WTC11 (cell line): Measurements from ENCODE around the gene EIF2D. TPM values are rescaled to one million over a fixed set of nuclear protein-coding genes. Genes with fewer than 3 reads are reported as not detected.

Source experiments
- ATAC-seq: fragments of 200-7000 bp; cut with Tn5 transposase; 2 replicates; pipeline ENCODE4 v1.10.0; 2021; ENCODE audit warnings: mild to moderate bottlenecking, moderate library complexity
- CTCF ChIA-PET: fragments of 300-600 bp; sonication (Branson Sonifier 250); formaldehyde crosslinking; loops from one replicate; lab custom pipeline; 2021; ENCODE audit warnings: antibody characterized with exemption; lab: Charles Lee
- POLR2A ChIA-PET: fragments of 350-600 bp; sonication (Branson Sonifier 250); formaldehyde crosslinking; loops from one replicate; lab custom pipeline; 2021; ENCODE audit warnings: antibody characterized with exemption; lab: Charles Lee
- DNase-seq: peaks from one replicate; pipeline ENCODE4 v3.0.0; 2021; ENCODE audit warnings: low spot score
- H3K27ac Mint-ChIP-seq: 2 replicates; pipeline ENCODE4 v1.8.0; 2021; ENCODE audit warnings: mixed read lengths
- H3K27me3 Mint-ChIP-seq: 2 replicates; pipeline ENCODE4 v1.8.0; 2021; ENCODE audit warnings: low read depth, mild to moderate bottlenecking, moderate library complexity, mixed read lengths
- H3K36me3 Mint-ChIP-seq: 2 replicates; pipeline ENCODE4 v1.8.0; 2021; ENCODE audit warnings: mixed read lengths
- H3K4me1 Mint-ChIP-seq: 2 replicates; pipeline ENCODE4 v1.8.0; 2022; ENCODE audit warnings: mixed read lengths
- H3K4me3 Mint-ChIP-seq: 2 replicates; pipeline ENCODE4 v1.8.0; 2021; ENCODE audit warnings: mild to moderate bottlenecking, moderate library complexity, mixed read lengths
- H3K9me3 Mint-ChIP-seq: 2 replicates; pipeline ENCODE4 v1.8.0; 2021; ENCODE audit warnings: mixed read lengths
- AR ChIP-seq: fragments of 250-450 bp; sonication (Bioruptor Pico); IDR thresholded peaks from 2 replicates; pipeline ENCODE4 v1.9.0; 2021; ENCODE audit warnings: mild to moderate bottlenecking
- ATF1 ChIP-seq: sonication (generic); formaldehyde crosslinking; IDR thresholded peaks from 2 replicates; pipeline ENCODE4 v1.8.1; 2023; ENCODE audit warnings: mild to moderate bottlenecking, moderate library complexity, missing genetic modification reagents
- ATF3 ChIP-seq: sonication (generic); formaldehyde crosslinking; conservative IDR thresholded peaks from 2 replicates; pipeline ENCODE4 v1.8.1; 2022; ENCODE audit warnings: mild to moderate bottlenecking, missing genetic modification reagents
- ATF6 ChIP-seq: sonication (generic); formaldehyde crosslinking; IDR thresholded peaks from 2 replicates; pipeline ENCODE4 v1.8.1; 2023; ENCODE audit warnings: mild to moderate bottlenecking, missing genetic modification reagents
- CBFB ChIP-seq: sonication (generic); formaldehyde crosslinking; IDR thresholded peaks from 2 replicates; pipeline ENCODE4 v1.8.1; 2022; ENCODE audit warnings: mild to moderate bottlenecking, low read depth, missing genetic modification reagents
- CREB1 ChIP-seq: sonication (generic); formaldehyde crosslinking; IDR thresholded peaks from 2 replicates; pipeline ENCODE4 v1.8.0; 2023; ENCODE audit warnings: mild to moderate bottlenecking, missing genetic modification reagents
- EMX1 ChIP-seq: fragments of 250-450 bp; sonication (Bioruptor Pico); IDR thresholded peaks from 2 replicates; pipeline ENCODE4 v1.8.0; 2021; ENCODE audit warnings: mild to moderate bottlenecking
- FOXP4 ChIP-seq: sonication (generic); formaldehyde crosslinking; IDR thresholded peaks from 2 replicates; pipeline ENCODE4 v1.8.0; 2022; ENCODE audit warnings: mild to moderate bottlenecking, missing genetic modification reagents
- GRHL2 ChIP-seq: fragments of 250-450 bp; sonication (Bioruptor Pico); IDR thresholded peaks from 2 replicates; pipeline ENCODE4 v1.8.0; 2022; ENCODE audit warnings: mild to moderate bottlenecking, moderate library complexity; ENCODE audit not compliant: insufficient replicate concordance, severe bottlenecking
- GTF2I ChIP-seq: fragments of 250-450 bp; sonication (Bioruptor Pico); conservative IDR thresholded peaks from 2 replicates; pipeline ENCODE4 v1.4.0; 2021; ENCODE audit warnings: mild to moderate bottlenecking
- IRF1 ChIP-seq: sonication (generic); formaldehyde crosslinking; IDR thresholded peaks from 2 replicates; pipeline ENCODE4 v1.8.0; 2023; ENCODE audit warnings: missing genetic modification reagents
- JAZF1 ChIP-seq: fragments of 250-450 bp; sonication (Bioruptor Pico); IDR thresholded peaks from 2 replicates; pipeline ENCODE4 v1.9.0; 2021; ENCODE audit warnings: moderate library complexity, mild to moderate bottlenecking, inconsistent platforms
- KAT7 ChIP-seq: sonication (generic); formaldehyde crosslinking; IDR thresholded peaks from 2 replicates; pipeline ENCODE4 v1.8.1; 2023; ENCODE audit warnings: missing genetic modification reagents, mild to moderate bottlenecking, borderline replicate concordance
- MYBL2 ChIP-seq: sonication (generic); formaldehyde crosslinking; IDR thresholded peaks from 2 replicates; pipeline ENCODE4 v1.8.1; 2023; ENCODE audit warnings: mild to moderate bottlenecking, moderate library complexity, missing genetic modification reagents
- NR1H2 ChIP-seq: sonication (generic); formaldehyde crosslinking; IDR thresholded peaks from 2 replicates; pipeline ENCODE4 v1.9.0; 2021; ENCODE audit warnings: mild to moderate bottlenecking, moderate library complexity, missing genetic modification reagents
- SMAD3 ChIP-seq: sonication (generic); formaldehyde crosslinking; IDR thresholded peaks from 2 replicates; pipeline ENCODE4 v1.8.0; 2022; ENCODE audit warnings: missing genetic modification reagents, mild to moderate bottlenecking, borderline replicate concordance
- SMAD4 ChIP-seq: sonication (generic); formaldehyde crosslinking; IDR thresholded peaks from 2 replicates; pipeline ENCODE4 v1.8.0; 2022; ENCODE audit warnings: mild to moderate bottlenecking, missing genetic modification reagents
- TEAD4 ChIP-seq: sonication (generic); formaldehyde crosslinking; IDR thresholded peaks from 2 replicates; pipeline ENCODE4 v1.8.0; 2022; ENCODE audit warnings: mild to moderate bottlenecking, missing genetic modification reagents
- ZBTB21 ChIP-seq: sonication (generic); formaldehyde crosslinking; IDR thresholded peaks from 2 replicates; pipeline ENCODE4 v1.8.1; 2023; ENCODE audit warnings: mild to moderate bottlenecking, missing genetic modification reagents, borderline replicate concordance
- ZNF121 ChIP-seq: sonication (generic); formaldehyde crosslinking; IDR thresholded peaks from 2 replicates; pipeline ENCODE4 v1.8.0; 2023; ENCODE audit warnings: missing genetic modification reagents
- ZNF317 ChIP-seq: sonication (generic); formaldehyde crosslinking; IDR thresholded peaks from 2 replicates; pipeline ENCODE4 v1.8.1; 2023; ENCODE audit warnings: low read depth, mild to moderate bottlenecking, moderate library complexity, missing genetic modification reagents, borderline replicate concordance
- ZNF396 ChIP-seq: fragments of 250-450 bp; sonication (Bioruptor Pico); IDR thresholded peaks from 2 replicates; pipeline ENCODE4 v1.8.0; 2021; ENCODE audit warnings: mild to moderate bottlenecking, moderate library complexity, borderline replicate concordance
- ZNF423 ChIP-seq: fragments of 250-450 bp; sonication (Bioruptor Pico); IDR thresholded peaks from 2 replicates; pipeline ENCODE4 v2.1.2; 2022; ENCODE audit warnings: mild to moderate bottlenecking, moderate library complexity
- ZNF671 ChIP-seq: fragments of 250-450 bp; sonication (Bioruptor Pico); IDR thresholded peaks from 2 replicates; pipeline ENCODE4 v1.8.0; 2021; ENCODE audit warnings: mild to moderate bottlenecking
- total RNA-seq: library from RNA; stranded (reverse); gene quantifications from 3 replicates; pipeline ENCODE4 v1.2.3, GENCODE V29; 2021

The EIF2D gene
- total RNA-seq, 1 experiment from 2014 or later: 35.7 TPM

- Mint-ChIP-seq H3K36me3 (no peaks in the 10 kb centered on the region), H3K27me3 (no peaks in the 10 kb centered on the region), H3K4me1 (peaks cover 6% of the 10 kb centered on the region; the same call in 1 of the 2 replicates), H3K9me3 (no peaks in the 10 kb centered on the region), H3K27ac (peak overlapping the region; percentile 28; the same call in 1 of the 2 replicates), H3K4me3 (no peak overlapping the region)
- ChIA-PET POLR2A (interaction anchor here (1.0 kb wide), 1 partner anchor 20 kb away, joined by 3 read pairs; no protein-coding TSS in a partner anchor), CTCF (interaction anchor here (0.6 to 1.8 kb wide), 9 partner anchors 8 to 105 kb away, joined by 3 to 13 read pairs (median 4); partner anchors contain the start of gene IKBKE)
- DNase-seq (no peak), ATAC-seq (no peak; the same call in 1 of the 2 replicates)
- TF ChIP-seq SMAD4 (CRISPR knock-in tag) (no peak), EMX1 (CRISPR knock-in tag) (no peak), ZNF121 (CRISPR knock-in tag) (no peak), GTF2I (no peak), JAZF1 (no peak), MYBL2 (CRISPR knock-in tag) (no peak)
Measured at GRCh38 chr1:206575165-206575893, 36.9 kb downstream of the EIF2D start.

- ChIA-PET CTCF (interaction anchor here (1.0 kb wide), 1 partner anchor 28 kb away, joined by 6 read pairs; no protein-coding TSS in a partner anchor), POLR2A (no interaction called here)
- DNase-seq: no peak
- H3K27ac Mint-ChIP-seq: no peak overlapping the region
- no peaks in the 10 kb centered on the region for H3K36me3 Mint-ChIP-seq
- no peak for TF ChIP-seq ZNF671 (CRISPR knock-in tag)
- no peak for TF ChIP-seq ZNF317 (CRISPR knock-in tag)
- TF ChIP-seq GRHL2 (CRISPR knock-in tag): no peak
- no peak for TF ChIP-seq CBFB
- TF ChIP-seq NR1H2 (CRISPR knock-in tag): no peak
- TF ChIP-seq SMAD3 (CRISPR knock-in tag): no peak
- TF ChIP-seq AR (CRISPR knock-in tag): no peak
- TF ChIP-seq TEAD4 (CRISPR knock-in tag): no peak
- no peak for TF ChIP-seq ZNF423 (CRISPR knock-in tag)
- TF ChIP-seq ATF1 (CRISPR knock-in tag): no peak
- no peak for ATAC-seq
- H3K9me3 Mint-ChIP-seq: no peaks in the 10 kb centered on the region
- H3K4me1 Mint-ChIP-seq: peaks cover 15% of the 10 kb centered on the region
- H3K4me3 Mint-ChIP-seq: no peak overlapping the region
- no peaks in the 10 kb centered on the region for H3K27me3 Mint-ChIP-seq
Measured at GRCh38 chr1:206573762-206574161, 38.5 kb downstream of the EIF2D start.

- no peak for DNase-seq
- POLR2A ChIA-PET: no interaction called here
- Mint-ChIP-seq H3K4me3 (no peak overlapping the region), H3K9me3 (no peaks in the 10 kb centered on the region), H3K36me3 (no peaks in the 10 kb centered on the region), H3K27ac (no peak overlapping the region), H3K27me3 (no peaks in the 10 kb centered on the region), H3K4me1 (peaks cover 19% of the 10 kb centered on the region)
- ATAC-seq: no peak
- CTCF ChIA-PET: interaction anchor here (1.0 kb wide), 1 partner anchor 28 kb away, joined by 6 read pairs; no protein-coding TSS in a partner anchor
- no peak for TF ChIP-seq KAT7 (CRISPR knock-in tag)
- TF ChIP-seq ATF6 (CRISPR knock-in tag): no peak
- TF ChIP-seq FOXP4: no peak
- TF ChIP-seq CREB1: no peak
- TF ChIP-seq ZBTB21 (CRISPR knock-in tag): no peak
- TF ChIP-seq ZNF396: no peak
- no peak for TF ChIP-seq ATF3
- no peak for TF ChIP-seq IRF1 (CRISPR knock-in tag)
Measured at GRCh38 chr1:206573319-206573718, 38.9 kb downstream of the EIF2D start.
